Ovary (tissue), 9 donors: ENCODE measurements around the gene SPARC. TPM values are rescaled to one million over a fixed set of nuclear protein-coding genes. Genes with fewer than 3 reads are reported as not detected.
"Not testable (repeated sequence)": the region's sequence is repeated elsewhere in the genome, so short reads cannot be mapped to it uniquely, and the experiment has no call there.

Experiments used
- DNase-seq, 5 donors: peaks; one replicate each; pipeline ENCODE4 v3.0.0-alpha.2; 2019 to 2020
- H3K27ac ChIP-seq, 2 donors: fragments of 200-600 bp; one replicate each; pipeline versions ENCODE4 v1.5.1 to v1.8.0; 2019 to 2022
- H3K27me3 ChIP-seq: fragments of 200-600 bp; one replicate; pipeline ENCODE4 v1.8.0; 2022
- H3K36me3 ChIP-seq: fragments of 200-600 bp; sonication (generic); one replicate; pipeline ENCODE4 v1.5.1; 2019
- H3K4me1 ChIP-seq: one replicate; pipeline ENCODE4 v1.8.1; 2013; ENCODE audit warnings: mild to moderate bottlenecking, moderate library complexity; ENCODE audit not compliant: insufficient read depth
- H3K4me3 ChIP-seq: fragments of 200-600 bp; sonication (generic); one replicate; pipeline ENCODE4 v1.5.1; 2017
- H3K9me3 ChIP-seq, 2 donors: fragments of 200-600 bp in 1 of 2; sonication (generic) in 1 of 2; one replicate each; pipeline versions ENCODE4 v1.5.1 to v1.8.1; 2013 to 2019; ENCODE audit warnings: mild to moderate bottlenecking in 1 of 2, moderate library complexity in 1 of 2
- CTCF ChIP-seq, 3 donors: fragments of 450-650 bp in 2 of 3; fragments of 200-600 bp in 1 of 3; IDR thresholded peaks; one replicate each; pipeline versions ENCODE4 v1.5.1 to v1.8.0; 2016 to 2022; ENCODE audit warnings: antibody characterized with exemption in 3 of 3, mild to moderate bottlenecking in 1 of 3
- EP300 ChIP-seq: sonication (generic); formaldehyde crosslinking; IDR thresholded peaks from one replicate; pipeline ENCODE4 v1.6.1; 2017; ENCODE audit warnings: antibody characterized with exemption
- POLR2A ChIP-seq: fragments of 450-650 bp; IDR thresholded peaks from one replicate; pipeline ENCODE4 v1.6.1; 2017; ENCODE audit warnings: antibody characterized with exemption, mild to moderate bottlenecking, moderate library complexity
- WGBS, 3 donors: extraction: QIAGEN DNeasy Blood & Tissue Kit in 1 of 3; methylation state at CpG; one replicate each; pipeline versions ENCODE4 v1.1.5 to v1.1.7; 2013 to 2017; 5-methylcytosine and 5-hydroxymethylcytosine counted together
- intact Hi-C, 4 donors: fragments of 100-400 bp; cut with DNase I; formaldehyde crosslinking; loops; one replicate each; pipeline versions ENCODE4 v1.11.0 to v1.15.1; 2022 to 2023
- polyA plus RNA-seq, 2 donors: library from polyadenylated mRNA; stranded (reverse); fragments of 200-250 nt in 1 of 2; fragments of 350-450 nt in 1 of 2; fragmentation: Illumina TruSeq in 1 of 2; extraction: RNeasy Lipid Tissue Mini Kit (QIAGEN cat#74804) in 1 of 2; gene quantifications; one replicate each; pipeline ENCODE4 v1.2.3, GENCODE V29; 2013 to 2014
- total RNA-seq, 7 donors: library from RNA; depleted of rRNA in 2 of 7; stranded (reverse); fragments of >200 nt in 2 of 7; fragmentation: NEBNext Ultra II Directional in 3 of 7; extraction: Animal tissue kit (Norgen Biotek cat#: 25700) in 3 of 7; gene quantifications; one replicate each; pipeline versions ENCODE4 v1.1.0 to v1.2.4, GENCODE V29; 2016 to 2023
- donor health status: DM: no; HTN: no; CAD: no; lungs with moderate emphysema.
- donor health status: DM: no; HTN: no; CAD: no.
- donor health status: Bipolar disorder and iron deficiency.
- donor health status: DM: yes; HTN: yes; CAD: no.
- donor health status: DM: no; HTN: no; CAD: no.
- donor health status: DM: yes; HTN: yes; CAD: no.

SPARC gene
- total and polyA plus RNA-seq, 9 donors = 220 to 2,564 (median 924) TPM

DNA sequence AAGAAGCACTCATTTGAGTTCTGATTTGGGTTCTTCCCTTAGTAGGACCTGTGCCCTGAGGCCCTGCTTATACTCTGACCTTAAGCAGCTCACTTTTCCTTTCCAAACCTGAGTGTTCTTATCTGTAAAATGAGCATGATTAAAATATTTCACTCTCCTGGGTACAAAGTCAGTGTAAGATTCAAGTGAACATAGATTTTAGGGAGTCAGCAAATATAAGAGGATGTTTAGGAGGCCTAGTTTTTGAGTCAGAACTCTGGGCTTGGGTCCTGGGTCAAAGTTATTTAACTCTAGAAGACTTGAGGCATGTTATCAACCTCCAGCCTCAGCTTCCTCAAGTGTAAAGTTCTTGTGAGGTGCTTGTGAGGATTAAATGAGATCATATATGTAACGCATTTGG, 8.7 kb upstream of the SPARC start:
- TF ChIP-seq POLR2A = no peak
- no peak for TF ChIP-seq CTCF (IDR thresholded peaks at IDR 0.05)
- TF ChIP-seq EP300 = no peak
- H3K4me3 ChIP-seq = no peak overlapping the region
- 85 to 97% (median 96%) methylated on average over 1 of the region's 1 CpG for WGBS, 3 donors
- no peaks in the 10 kb centered on the region for H3K27me3 ChIP-seq
- peak overlapping the region in 1 of 2 donors; percentile 82 for H3K27ac ChIP-seq
- intact Hi-C loops = no loop called here
- no peaks in the 10 kb centered on the region for H3K9me3 ChIP-seq
- H3K4me1 ChIP-seq = peaks cover 8% of the 10 kb centered on the region
- no peaks in the 10 kb centered on the region for H3K36me3 ChIP-seq
- no peak for DNase-seq

DNA sequence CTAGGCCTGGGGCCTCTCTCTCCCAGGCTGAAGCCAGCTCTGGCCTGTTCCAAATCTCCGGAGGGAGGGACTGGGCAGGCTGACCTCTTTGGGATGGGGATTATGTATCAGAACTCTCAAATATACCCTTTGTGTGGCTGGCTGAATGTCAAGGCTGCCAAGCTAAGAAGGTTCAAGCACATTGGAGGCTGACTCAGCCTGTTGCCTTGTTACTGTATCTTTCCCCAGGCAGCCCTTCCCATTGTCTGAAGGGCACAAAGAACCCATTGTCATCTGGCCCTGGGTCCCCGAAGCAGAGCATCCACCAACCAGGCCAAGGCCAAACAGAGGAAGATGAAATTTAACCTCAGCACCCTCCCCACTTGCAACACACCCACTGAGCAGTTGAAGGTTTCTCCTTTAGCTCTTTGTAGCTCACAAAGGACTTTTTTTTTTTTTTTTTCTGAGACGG, 7.3 kb upstream of the SPARC start:
- Histone ChIP-seq H3K4me3 (no peak overlapping the region), H3K4me1 (peaks cover 4% of the 10 kb centered on the region), H3K9me3 (no peaks in the 10 kb centered on the region), H3K27ac (no peak overlapping the region), H3K27me3 (no peaks in the 10 kb centered on the region), H3K36me3 (no peaks in the 10 kb centered on the region)
- 72 to 85% (median 81%) methylated on average over 3 of the region's 3 CpGs for WGBS, 3 donors
- TF ChIP-seq EP300 (no peak), CTCF (IDR thresholded peaks at IDR 0.05) (no peak), POLR2A (no peak)
- intact Hi-C loops = no loop called here
- no peak for DNase-seq

GRCh38 chr5:151692312-151692711, 5.6 kb upstream of the SPARC start:
- DNase-seq = no peak
- Histone ChIP-seq H3K9me3 (no peaks in the 10 kb centered on the region), H3K36me3 (no peaks in the 10 kb centered on the region), H3K27me3 (no peaks in the 10 kb centered on the region), H3K27ac (no peak overlapping the region), H3K4me3 (no peak overlapping the region), H3K4me1 (peaks cover 4% of the 10 kb centered on the region)
- intact Hi-C loops = no loop called here
- 51 to 64% (median 62%) methylated on average over 3 of the region's 3 CpGs for WGBS, 3 donors
- TF ChIP-seq EP300 (no peak), POLR2A (no peak), CTCF (IDR thresholded peaks at IDR 0.05) (no peak)

DNA sequence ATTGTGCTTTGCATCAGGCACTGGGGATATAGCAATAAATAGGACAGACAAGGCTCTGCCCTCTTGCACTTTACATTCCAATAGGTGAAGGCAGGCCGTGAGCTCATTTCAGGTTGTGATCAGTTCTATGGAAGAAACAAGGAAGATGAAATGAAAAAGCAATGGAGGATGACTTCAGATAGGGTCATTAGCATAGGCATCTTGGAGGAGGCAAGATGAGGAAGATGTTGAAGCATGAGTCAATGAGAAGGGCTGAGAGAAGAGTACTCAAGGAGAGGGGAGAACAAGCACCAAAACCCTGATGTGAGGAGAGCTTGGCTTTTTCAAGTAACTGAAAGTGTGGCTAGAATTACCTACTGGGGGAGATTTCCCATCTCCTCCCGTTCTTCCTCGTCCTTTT, 5.0 kb upstream of the SPARC start:
- DNase-seq = no peak
- Histone ChIP-seq H3K4me1 (peaks cover 3% of the 10 kb centered on the region), H3K36me3 (no peaks in the 10 kb centered on the region), H3K4me3 (no peak overlapping the region), H3K27me3 (no peaks in the 10 kb centered on the region), H3K27ac (no peak overlapping the region), H3K9me3 (no peaks in the 10 kb centered on the region)
- 94 to 99% (median 97%) methylated on average over 3 of the region's 3 CpGs for WGBS, 3 donors
- no peak for TF ChIP-seq CTCF (IDR thresholded peaks at IDR 0.05)
- no peak for TF ChIP-seq POLR2A
- TF ChIP-seq EP300 = no peak
- intact Hi-C loops = no loop called here

DNA sequence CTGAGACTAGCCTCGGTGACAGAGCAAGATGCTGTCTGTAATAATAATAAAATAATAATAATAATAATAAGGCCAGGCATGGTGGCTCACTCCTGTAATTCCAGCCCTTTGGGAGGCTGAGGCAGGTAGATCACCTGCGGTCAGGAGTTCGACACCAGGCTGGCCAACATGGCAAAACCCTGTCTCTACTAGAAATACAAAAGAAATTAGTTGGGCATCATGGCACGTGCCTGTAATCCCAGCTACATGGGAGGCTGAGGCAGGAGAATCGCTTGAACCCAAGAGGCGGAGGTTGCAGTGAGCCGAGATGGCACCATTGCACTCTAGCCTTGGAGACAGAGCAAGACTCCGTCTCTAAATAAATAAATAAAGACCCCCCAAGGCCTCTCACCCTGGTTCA, 2.9 kb upstream of the SPARC start:
- H3K36me3 ChIP-seq, H3K27ac ChIP-seq, H3K4me1 ChIP-seq, H3K4me3 ChIP-seq, H3K27me3 ChIP-seq, intact Hi-C loops, H3K9me3 ChIP-seq, DNase-seq: not testable (repeated sequence)
- WGBS, 3 donors = 88 to 96% (median 90%) methylated on average over 8 of the region's 8 CpGs
